Glutamatergic neuron (in vitro differentiated cells): ENCODE data around the gene OR7D2. TPM values are rescaled to one million over a fixed set of nuclear protein-coding genes. Genes with fewer than 3 reads are reported as not detected.
"Not testable (repeated sequence)": the region's sequence is repeated elsewhere in the genome, so short reads cannot be mapped to it uniquely, and the experiment has no call there.

ENCODE experiments used
- DNase-seq: peaks from one replicate; pipeline ENCODE4 v3.0.0; 2022
- H3K27ac Mint-ChIP-seq: one replicate; pipeline ENCODE4 v1.8.0; 2020; ENCODE audit warnings: mild to moderate bottlenecking, mixed read lengths, inconsistent platforms; ENCODE audit not compliant: unreplicated experiment
- H3K27me3 Mint-ChIP-seq: one replicate; pipeline ENCODE4 v1.8.0; 2020; ENCODE audit warnings: mild to moderate bottlenecking, moderate library complexity, mixed read lengths, inconsistent platforms; ENCODE audit not compliant: unreplicated experiment
- H3K36me3 Mint-ChIP-seq: one replicate; pipeline ENCODE4 v1.8.0; 2020; ENCODE audit warnings: mild to moderate bottlenecking, mixed read lengths, inconsistent platforms; ENCODE audit not compliant: unreplicated experiment
- H3K4me1 Mint-ChIP-seq: one replicate; pipeline ENCODE4 v1.8.0; 2020; ENCODE audit warnings: mild to moderate bottlenecking, low read depth, mixed read lengths, inconsistent platforms; ENCODE audit not compliant: unreplicated experiment
- H3K4me3 Mint-ChIP-seq: one replicate; pipeline ENCODE4 v1.8.0; 2020; ENCODE audit warnings: mild to moderate bottlenecking, mixed read lengths, inconsistent platforms; ENCODE audit not compliant: unreplicated experiment
- H3K9me3 Mint-ChIP-seq: one replicate; pipeline ENCODE4 v1.8.0; 2020; ENCODE audit warnings: mild to moderate bottlenecking, moderate library complexity, mixed read lengths, inconsistent platforms; ENCODE audit not compliant: unreplicated experiment
- CTCF ChIP-seq: fragments of 200-600 bp; sonication (generic); IDR thresholded peaks from one replicate; pipeline ENCODE4 v1.5.0; 2021; ENCODE audit not compliant: partially characterized antibody, unreplicated experiment
- total RNA-seq: library from RNA; stranded (reverse); fragmentation: NEBNext Ultra II Directional; extraction: Animal tissue kit (Norgen Biotek cat#: 25700); gene quantifications from one replicate; pipeline ENCODE4 v1.2.1, GENCODE V29; 2021; ENCODE audit not compliant: unreplicated experiment

The OR7D2 gene
- total RNA-seq, 1 donor from 2014 or later: not detected

GRCh38 chr19:9187191-9187590, 8.4 kb downstream of the OR7D2 start:
- peaks cover 5% of the 10 kb centered on the region for H3K9me3 Mint-ChIP-seq
- TF ChIP-seq CTCF: no peak
- no peaks in the 10 kb centered on the region for H3K4me1 Mint-ChIP-seq
- no peak for DNase-seq
- H3K27me3 Mint-ChIP-seq: peaks cover under 1% of the 10 kb centered on the region
- peaks cover 6% of the 10 kb centered on the region for H3K36me3 Mint-ChIP-seq
- H3K4me3 Mint-ChIP-seq: no peak overlapping the region
- H3K27ac Mint-ChIP-seq: no peak overlapping the region

- DNase-seq: no peak
- H3K27me3 Mint-ChIP-seq: peaks cover 2% of the 10 kb centered on the region
- H3K27ac Mint-ChIP-seq: no peak overlapping the region
- peaks cover 5% of the 10 kb centered on the region for H3K9me3 Mint-ChIP-seq
- no peak for TF ChIP-seq CTCF
- no peak overlapping the region for H3K4me3 Mint-ChIP-seq
- no peaks in the 10 kb centered on the region for H3K4me1 Mint-ChIP-seq
- H3K36me3 Mint-ChIP-seq: peaks cover 6% of the 10 kb centered on the region
Measured at GRCh38 chr19:9189535-9189934, 10.8 kb downstream of the OR7D2 start.

DNA sequence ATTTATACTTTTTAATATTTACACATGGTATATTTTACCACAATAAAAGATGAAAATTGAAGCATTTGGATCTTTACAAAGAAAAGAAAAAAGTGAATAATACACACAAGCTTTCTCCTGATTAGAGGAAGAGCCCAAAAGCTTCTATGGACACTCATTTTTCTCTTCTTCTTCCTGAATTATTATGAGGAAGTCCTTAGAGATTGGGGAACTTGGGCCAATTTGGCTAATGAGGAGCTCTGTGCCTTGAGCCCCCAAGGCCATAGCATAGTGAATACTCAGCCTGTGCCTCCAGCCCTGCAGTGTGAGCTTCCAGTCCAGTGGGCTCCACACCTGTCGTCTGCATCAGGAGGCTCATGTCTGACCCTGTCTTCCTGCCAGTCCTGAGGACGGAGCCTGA, 19.3 kb downstream of the OR7D2 start:
- H3K4me1 Mint-ChIP-seq, H3K27me3 Mint-ChIP-seq, H3K36me3 Mint-ChIP-seq, H3K9me3 Mint-ChIP-seq, DNase-seq, H3K27ac Mint-ChIP-seq, H3K4me3 Mint-ChIP-seq: not testable (repeated sequence)

DNA sequence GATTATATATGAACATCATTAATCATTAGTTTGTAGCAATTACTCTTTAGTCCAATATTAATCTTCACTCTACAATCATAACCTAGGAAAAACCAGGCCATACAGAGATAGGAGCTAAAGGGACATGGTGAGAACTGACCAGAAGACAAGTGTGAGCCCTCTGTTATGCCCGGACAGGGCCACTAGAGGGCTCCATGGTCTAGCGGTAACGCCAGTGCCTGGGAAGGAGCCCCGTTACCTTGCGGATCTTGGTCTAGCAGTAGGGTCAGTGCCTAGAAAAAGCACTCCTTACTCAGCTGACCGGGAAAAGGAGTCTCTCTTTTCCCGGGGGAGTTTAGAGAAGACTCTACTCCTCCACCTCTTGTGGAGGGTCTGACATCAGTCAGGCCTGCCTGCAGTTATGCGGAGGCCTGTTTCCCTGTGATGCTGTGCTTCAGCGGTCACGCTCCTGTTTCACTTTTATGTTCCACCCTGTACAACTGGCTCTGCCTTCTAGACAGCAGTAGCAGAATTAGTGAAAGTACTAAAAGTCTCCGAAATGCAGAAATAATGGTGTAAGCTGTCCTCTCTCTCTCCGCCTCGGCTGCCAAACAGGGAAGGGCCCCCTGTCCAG, 26.8 kb downstream of the OR7D2 start:
- Mint-ChIP-seq H3K4me1 (no peaks in the 10 kb centered on the region), H3K36me3 (no peaks in the 10 kb centered on the region), H3K27ac (no peak overlapping the region), H3K9me3 (peaks cover 4% of the 10 kb centered on the region), H3K4me3 (no peak overlapping the region), H3K27me3 (no peaks in the 10 kb centered on the region)
- peak; percentile 75 for DNase-seq
- peak; percentile 78 for TF ChIP-seq CTCF

GRCh38 chr19:9219489-9219888, 40.7 kb downstream of the OR7D2 start, which contains the start of gene OR7D4:
OR7D4 (minus strand) TSS chr19:9219589; CDS start chr19:9214837, 4,752 bp downstream.
- DNase-seq: no peak
- H3K4me1 Mint-ChIP-seq: no peaks in the 10 kb centered on the region
- peaks cover 9% of the 10 kb centered on the region for H3K9me3 Mint-ChIP-seq
- TF ChIP-seq CTCF: no peak
- no peak within 1 kb of the TSS for H3K4me3 Mint-ChIP-seq
- peaks cover under 1% of the 10 kb centered on the region for H3K36me3 Mint-ChIP-seq
- H3K27ac Mint-ChIP-seq: no peak within 1 kb of the TSS
- no peaks in the 10 kb centered on the region for H3K27me3 Mint-ChIP-seq

Other genes with a start within 250 kb of the OR7D2 start
- gene MUC16, start 168.6 kb upstream of the OR7D2 start, total RNA-seq: not detected
- not detected for gene OR1M1, start 91.9 kb upstream of the OR7D2 start, total RNA-seq
- not detected for gene OR7G2, start 71.5 kb upstream of the OR7D2 start, total RNA-seq
- not detected for gene OR7G1, start 63.2 kb upstream of the OR7D2 start, total RNA-seq
- not detected for gene OR7G3, start 52.0 kb upstream of the OR7D2 start, total RNA-seq
- gene ZNF317, start 38.6 kb upstream of the OR7D2 start, total RNA-seq: 36.8 TPM
- not detected for gene OR7D4, start 40.6 kb downstream of the OR7D2 start, total RNA-seq
- not detected for gene OR7E24, start 72.0 kb downstream of the OR7D2 start, total RNA-seq
- 9.7 TPM for gene ZNF699, start 130.9 kb downstream of the OR7D2 start, total RNA-seq
- gene ZNF559, start 145.2 kb downstream of the OR7D2 start, total RNA-seq: 23.6 TPM
- 6.7 TPM for gene ZNF177, start 184.0 kb downstream of the OR7D2 start, total RNA-seq